Stimulated activated CD8-positive, alpha-beta memory T cell treated with anti-CD3 and anti-CD28 coated beads, Interleukin-15, amount 100 ng/mL, for 48 hours (primary cell): ENCODE data around the gene COL6A2.

Experiments used
- DNase-seq, 2 donors: peaks; one replicate each; pipeline ENCODE4 v3.0.0-alpha.2; 2020; ENCODE audit warnings: low read depth in 2 of 2

COL6A2 gene

DNA sequence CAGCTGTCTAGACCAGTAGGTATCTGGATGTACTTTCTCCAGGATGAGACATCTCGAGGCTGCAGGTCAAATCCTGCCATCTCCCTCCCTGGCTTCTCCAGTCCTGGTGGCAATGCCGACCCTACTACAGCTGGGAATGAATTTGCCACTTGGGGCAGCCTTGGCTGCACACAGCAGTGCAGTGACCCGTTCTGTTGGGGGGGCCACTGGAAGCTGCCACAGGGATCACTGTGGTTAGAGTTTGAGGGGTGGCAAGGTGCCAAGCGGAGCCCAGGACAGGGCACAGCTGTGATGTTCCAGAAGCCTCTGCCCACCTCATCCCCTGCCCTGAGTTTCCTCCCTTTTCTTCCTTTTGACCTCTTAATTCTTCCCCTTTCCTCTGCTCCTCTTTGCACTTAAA, 17.1 kb downstream of the COL6A2 start:
- DNase-seq = no peak

DNA sequence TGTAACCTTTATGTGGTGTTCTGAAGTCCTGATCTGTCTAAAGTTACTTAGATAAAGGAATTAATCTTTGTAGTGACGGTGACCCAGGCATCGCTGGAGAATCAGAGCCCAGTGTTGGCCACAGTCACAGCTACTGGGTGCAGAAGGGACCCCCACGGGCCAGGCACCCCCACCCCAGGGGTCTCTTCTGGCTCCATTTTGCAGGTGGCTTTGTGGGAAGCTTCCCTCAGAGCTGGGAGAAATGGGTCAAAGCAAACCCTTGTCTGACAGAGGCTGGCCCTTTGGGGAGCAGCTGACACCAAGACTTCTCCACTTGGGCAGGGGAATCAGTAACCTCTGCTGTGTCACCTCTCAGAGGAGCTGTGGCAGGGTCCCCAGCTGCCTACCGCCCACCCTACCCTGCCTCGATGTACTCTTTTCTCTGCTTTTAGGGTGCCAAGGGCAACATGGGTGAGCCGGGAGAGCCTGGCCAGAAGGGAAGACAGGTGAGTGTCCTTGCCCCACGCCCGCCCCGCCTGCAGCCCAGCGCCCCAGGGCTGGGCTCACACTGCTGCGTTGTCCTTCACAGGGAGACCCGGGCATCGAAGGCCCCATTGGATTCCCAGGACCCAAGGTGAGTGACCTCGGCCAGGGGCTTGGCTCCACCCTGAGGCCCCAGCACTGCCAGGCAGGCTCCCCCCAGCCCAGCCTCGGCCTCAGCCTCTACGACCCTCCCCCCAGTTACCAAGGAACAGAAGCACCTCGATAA, 17.7 kb downstream of the COL6A2 start:
- no peak for DNase-seq

DNA sequence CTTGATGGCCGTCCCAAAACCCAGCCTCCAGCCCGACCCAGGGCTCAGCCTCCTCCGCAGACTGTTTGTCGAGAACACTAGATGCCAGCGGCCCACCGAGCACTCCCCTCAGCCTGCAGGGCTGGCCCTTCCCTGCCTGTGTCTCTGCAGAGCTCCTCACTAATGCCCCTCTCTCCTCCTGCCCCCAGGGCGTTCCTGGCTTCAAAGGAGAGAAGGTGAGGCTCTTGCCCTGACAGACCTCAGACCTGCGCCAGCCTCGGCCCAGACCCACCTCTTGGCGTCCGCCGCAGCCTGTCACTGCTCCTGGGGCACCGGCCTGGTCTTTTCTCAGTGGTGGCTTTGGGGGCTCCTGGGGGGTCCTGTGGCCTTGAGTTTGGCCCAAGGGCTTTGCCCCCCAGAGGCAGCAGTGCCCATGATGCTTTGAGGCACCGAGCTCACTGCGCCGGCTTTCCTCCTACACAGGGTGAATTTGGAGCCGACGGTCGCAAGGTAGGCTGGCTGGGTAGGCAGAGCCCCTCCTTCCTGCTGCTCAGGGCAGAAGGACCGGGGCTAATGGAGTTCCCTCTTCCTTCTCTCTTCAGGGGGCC, 18.4 kb downstream of the COL6A2 start:
- no peak for DNase-seq

DNA sequence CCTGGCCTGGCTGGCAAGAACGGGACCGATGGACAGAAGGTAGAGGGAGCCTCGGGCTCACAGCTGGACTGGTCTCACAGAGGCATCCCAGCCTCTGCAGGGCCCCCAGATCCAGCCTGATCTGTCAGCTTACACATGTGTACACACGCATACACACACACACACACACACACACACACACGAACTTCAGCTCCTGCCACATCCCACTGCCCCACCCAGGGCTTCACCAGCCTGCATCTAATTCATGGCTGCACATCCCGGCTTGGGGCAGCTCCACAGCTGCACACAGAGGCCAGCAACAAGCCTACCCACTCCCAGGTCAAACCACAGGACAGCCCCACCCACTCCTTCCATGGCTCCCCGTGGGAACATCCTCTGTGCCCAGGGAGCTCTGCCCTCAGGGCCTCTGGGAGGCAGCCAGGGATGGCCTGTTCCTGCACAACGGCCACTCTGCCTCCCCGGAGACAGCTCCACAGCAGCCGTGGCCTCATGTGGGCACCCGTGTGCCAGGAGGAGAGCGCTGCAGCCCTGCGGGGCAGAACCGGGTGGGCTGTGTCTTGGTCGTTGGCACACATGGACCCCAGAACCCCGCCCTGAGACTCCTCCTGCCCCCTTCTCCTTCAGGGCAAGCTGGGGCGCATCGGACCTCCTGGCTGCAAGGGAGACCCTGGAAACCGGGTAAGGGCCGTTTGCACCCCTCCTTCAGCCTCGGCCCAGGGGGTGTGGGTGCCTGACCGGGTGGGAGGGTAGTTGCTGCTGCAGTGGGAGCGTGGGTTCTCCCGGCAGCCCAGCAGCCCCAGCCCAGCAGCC, 19.1 kb downstream of the COL6A2 start:
- DNase-seq = no peak

DNA sequence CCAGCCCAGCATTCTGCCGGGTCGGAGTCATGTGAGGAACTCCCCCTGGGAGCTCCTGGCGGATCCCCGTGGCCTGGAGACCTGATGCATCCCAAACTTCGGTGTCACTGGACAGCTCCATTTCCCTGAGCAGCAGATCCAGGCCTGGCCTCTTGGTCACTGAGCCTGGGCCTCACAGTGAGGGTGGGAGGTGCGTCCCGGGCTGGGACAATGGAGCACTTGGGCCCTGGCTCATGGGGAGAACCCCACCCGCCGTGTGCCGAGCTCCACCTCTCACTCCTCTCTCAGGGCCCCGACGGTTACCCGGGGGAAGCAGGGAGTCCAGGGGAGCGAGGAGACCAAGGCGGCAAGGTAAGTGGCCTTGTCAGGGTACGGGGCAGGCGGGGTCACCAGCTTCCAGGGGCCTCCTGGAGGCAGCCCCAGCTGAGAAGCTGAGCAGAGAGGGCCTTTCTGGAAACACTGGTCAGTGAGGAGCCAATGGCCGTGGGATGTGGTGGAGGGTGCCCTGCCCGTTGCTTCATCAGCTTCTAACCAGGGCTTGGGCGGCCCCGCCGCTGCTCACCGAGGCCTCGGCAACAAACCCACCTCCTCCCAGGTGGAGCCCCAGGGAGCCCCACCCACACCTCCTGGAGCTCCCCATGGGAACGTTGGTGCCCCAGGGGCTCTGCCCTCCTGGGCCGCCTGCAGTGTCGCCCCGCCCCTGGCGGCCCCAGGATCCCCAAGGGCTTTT, 19.8 kb downstream of the COL6A2 start:
- DNase-seq = no peak

DNA sequence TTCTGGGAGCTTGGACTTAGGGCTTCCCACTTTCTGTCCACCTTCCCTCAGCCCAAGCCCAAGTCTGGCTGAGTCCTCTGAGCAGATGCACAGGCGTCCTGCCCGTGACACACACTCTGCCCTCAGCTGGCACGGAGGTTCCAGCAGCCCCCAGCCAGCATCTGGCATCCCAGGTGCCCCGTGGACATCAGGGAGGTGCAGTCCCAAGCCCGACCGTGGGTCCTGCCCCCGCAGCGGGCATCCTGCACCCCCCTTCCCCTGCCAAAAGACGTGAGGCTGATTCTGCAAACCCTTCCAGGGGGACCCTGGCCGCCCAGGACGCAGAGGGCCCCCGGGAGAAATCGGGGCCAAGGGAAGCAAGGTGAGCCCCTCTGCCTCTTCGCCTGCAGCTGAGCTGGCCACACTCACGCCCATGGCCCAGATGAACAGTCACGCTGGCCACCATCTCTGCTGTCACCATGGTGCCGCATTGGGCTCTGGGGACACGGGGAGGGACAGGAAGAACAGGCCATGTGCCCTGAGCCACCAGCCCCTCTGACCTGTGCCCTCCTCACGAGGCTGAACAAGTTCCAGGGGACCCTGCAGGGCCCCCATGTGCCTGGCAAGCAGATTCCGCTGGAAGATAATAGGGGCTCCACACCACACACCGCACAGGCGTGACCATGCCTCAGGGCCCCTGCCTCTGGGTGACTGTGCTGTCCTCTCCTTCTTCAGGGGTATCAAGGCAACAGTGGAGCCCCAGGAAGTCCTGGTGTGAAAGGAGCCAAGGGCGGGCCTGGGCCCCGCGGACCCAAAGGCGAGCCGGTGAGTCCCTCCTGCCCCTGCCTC, 20.6 kb downstream of the COL6A2 start:
- no peak for DNase-seq

DNA sequence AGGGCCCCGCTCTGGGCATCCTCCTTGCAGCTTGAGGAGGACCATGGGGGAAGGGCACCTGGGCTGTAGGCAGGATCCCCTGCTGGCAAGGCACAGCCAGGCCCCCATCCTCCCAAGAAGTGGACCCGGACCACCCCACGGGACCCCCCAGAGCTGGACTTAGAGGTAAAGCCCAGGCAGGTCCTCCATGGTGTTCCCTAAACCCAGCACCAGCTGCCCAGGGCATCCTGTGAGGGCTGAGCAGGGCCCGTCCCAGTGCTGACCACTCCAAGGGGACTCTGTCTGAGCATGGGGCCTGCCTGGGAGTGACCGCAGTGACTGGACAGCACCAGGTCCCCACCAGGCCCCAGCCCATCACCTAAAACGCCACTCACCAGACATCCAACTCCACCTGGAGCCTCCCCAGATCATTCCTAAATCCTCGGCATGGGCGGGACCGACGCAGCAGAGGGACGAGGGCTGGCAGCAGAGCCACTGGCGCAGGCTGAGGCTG, 21.3 kb downstream of the COL6A2 start:
- DNase-seq = no peak

DNA sequence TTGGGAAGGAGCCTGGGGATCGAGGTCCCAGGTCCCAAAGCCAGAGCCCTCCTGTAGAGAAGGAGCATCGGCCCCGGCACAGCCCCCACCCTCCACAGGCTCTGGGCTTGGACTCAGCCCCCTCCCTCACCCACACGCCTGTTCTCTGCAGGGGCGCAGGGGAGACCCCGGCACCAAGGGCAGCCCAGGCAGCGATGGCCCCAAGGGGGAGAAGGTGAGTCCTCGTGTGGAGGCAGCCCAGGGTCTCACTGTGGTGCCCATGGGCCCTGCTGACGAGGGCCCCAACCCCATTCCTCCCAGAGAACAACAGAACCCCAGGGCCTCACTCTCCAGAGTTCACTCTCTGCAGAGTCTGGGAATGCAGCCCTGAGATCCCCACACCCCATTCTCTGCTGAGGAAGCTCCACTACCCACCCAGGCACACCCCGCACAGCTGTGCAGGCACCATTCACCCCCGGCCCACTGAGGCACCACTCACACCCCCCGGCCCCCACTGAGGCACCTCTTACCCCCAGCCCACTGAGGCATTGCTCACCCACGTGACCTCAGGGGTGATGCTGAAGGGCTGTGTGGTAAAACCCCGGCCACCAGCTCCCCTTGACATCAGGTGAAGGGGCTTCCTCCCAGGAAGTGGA, 21.8 kb downstream of the COL6A2 start:
- DNase-seq = no peak

DNA sequence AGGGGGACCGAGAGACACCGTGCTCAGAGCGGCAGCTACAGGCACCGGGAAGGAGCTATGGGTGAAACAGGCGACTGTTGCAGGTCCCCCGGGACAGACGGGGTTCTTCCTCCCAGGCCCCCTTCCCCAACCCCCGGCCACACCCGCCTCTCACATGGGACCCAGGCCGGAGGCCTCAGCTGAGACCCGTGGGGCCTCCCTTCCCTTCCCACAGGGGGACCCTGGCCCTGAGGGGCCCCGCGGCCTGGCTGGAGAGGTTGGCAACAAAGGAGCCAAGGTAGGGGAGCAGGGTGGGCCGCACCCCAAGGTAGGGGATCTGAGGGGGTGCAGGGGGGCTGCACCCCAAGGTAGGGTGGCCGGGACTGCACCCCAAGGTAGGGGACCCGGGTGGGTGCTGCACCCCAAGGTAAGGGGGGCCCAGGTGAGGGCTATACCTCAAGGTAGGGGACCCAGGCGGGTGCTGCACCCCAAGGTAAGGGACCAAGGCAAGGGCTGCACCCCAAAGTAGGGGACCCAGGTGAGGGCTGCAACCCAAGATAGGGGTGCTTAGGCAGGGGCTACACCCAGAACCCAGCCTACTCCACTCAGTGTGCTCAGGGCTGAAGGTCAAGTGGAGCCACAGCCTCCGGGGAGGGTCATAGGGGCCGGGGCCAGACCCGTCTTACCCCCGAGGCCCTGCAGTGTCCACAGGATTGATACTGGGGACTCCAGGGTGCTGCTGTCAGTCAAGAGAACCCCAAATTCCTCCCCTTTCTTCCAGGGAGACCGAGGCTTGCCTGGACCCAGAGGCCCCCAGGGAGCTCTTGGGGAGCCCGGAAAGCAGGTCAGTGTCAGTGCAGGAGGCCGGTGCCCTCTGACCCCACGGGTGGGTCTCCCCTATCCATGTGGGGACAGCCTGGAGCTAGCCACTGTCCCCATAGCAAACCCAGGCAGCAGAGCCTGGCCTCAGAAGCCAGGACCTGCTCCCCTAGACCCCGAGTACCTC, 22.7 kb downstream of the COL6A2 start:
- no peak for DNase-seq

DNA sequence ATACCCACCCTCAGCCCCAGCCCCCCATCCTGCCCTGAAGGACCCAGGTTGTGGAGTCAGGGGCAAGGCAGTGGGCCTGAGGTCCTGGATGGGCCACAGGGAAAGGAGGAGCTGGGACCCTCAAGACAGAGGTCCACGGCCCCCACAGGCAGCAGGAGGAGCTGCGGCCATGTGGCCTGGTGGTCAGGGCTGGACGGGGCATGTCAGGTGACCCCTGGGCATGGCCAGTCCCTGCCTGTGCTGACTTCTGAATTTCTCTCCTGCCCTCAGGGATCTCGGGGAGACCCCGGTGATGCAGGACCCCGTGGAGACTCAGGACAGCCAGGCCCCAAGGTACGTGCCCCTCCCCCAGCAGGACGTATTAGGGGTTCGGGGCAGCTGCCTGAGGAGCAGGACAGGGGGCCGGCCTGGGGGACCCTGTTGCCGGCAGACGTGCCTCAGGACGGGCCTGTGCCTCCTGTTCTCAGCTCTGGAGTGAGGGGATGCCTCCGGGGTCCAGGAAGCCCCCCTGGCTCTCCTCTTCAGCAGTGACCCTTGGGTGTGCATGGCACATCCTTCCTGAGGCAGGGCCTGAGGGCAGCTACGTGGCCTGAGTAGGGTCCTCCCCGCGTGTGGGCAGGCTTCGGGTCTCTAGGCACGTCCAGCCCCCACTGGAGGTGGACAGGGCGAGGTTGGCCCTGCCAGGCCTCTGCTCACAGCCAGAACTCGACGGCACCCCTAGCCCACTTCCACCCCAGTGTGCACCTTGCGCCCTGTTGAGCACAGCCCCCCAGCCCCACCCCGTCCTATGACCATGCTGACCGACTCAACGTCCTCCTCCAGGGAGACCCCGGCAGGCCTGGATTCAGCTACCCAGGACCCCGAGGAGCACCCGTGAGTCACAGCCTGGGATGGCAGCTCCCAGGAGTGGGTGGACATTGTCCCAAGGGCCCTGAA, 23.6 kb downstream of the COL6A2 start:
- DNase-seq = no peak

DNA sequence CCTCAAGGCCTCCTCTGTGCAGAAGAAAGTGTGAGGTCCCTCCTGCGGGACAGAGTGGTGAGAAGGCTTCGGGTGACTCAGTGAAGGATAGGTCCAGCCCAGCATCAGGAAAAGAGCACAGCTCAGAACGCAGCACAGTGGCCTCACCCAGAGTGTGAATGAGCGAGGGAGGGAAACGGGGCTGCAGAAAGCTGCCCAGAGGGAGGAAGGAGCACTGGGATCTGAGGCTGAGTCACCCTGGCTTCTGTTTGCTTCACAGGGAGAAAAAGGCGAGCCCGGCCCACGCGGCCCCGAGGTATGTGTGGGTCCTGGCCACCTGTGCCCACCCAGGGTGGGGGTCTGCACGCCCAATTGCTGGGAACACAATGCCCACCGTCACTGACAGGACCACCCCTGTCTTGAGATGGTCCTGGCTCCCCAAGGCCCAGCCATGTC, 24.3 kb downstream of the COL6A2 start:
- DNase-seq = no peak

DNA sequence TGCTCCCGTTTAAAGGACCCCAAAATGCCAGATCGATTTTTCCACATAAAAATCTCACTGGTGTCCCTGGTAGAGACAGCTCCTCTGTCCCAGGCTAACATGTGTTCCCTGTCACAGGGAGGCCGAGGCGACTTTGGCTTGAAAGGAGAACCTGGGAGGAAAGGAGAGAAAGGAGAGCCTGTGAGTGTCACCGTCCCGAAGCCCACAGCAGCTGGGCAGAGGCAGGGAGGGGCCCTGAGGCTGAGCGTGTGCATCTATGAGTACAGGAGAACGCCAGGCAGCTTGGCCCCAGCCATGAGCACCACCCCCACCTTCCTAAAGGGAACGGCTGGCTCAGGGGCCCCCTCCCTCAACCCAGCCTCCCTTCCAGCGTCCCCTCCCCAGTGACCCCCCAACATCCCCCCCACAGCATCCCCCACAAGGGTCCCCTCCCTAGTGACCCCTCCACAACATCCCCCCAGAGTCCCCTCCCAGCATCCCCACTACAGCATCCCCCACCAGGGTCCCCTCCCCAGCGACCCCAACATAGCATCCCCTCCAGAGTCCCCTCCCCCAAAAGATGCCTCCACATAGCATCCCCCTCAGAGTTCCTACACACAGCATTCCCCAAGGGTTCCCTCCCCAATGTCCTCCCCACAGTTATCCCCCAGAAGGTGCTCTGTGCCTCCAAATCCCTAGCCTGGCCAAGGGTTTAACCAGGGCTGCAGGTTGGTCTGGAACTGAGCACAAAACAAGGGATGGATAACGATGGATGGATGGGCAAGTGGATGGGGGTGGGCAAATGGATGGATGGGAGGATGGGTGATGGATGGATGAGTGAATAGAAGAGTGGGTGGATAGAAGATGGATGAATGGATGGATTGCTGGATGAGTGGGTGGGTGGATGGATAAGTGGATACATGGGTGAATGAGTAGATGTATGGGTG, 25.1 kb downstream of the COL6A2 start:
- no peak for DNase-seq

DNA sequence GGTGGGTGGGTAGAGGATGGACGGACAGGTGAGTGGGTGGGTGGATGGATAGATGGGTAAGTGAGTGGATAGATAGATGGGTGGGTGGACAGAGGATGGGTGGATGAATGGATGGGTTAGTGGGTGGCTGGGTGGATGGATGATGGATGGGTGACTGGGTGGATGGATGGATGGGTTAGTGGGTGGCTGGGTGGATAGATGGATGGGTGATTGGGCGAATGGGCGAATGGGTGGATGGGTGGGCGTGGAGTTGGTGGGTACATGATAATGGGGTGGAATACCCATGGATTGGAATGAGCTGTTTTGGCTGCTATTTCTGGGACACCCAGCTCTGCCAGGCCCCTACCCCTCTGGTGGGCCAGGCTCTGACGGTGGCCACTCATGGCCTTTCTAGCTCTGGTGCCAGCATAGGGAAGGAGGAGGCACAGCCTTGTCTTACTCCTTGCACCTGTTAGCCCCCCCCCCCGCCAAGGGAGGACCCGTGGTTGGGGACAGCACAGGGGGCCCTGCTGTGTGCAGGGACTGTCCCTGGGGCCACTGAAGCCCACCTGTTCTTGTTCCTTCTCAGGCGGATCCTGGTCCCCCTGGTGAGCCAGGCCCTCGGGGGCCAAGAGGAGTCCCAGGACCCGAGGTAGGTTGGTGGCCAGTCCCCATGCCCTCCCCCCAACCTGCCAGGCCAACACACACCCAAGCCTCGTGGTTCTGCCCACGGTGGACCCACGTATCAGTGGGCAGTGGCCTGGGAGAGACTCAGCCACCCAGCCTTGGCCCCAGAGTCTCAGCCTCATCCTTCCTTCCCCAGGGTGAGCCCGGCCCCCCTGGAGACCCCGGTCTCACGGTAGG, 26.4 kb downstream of the COL6A2 start:
- no peak for DNase-seq

DNA sequence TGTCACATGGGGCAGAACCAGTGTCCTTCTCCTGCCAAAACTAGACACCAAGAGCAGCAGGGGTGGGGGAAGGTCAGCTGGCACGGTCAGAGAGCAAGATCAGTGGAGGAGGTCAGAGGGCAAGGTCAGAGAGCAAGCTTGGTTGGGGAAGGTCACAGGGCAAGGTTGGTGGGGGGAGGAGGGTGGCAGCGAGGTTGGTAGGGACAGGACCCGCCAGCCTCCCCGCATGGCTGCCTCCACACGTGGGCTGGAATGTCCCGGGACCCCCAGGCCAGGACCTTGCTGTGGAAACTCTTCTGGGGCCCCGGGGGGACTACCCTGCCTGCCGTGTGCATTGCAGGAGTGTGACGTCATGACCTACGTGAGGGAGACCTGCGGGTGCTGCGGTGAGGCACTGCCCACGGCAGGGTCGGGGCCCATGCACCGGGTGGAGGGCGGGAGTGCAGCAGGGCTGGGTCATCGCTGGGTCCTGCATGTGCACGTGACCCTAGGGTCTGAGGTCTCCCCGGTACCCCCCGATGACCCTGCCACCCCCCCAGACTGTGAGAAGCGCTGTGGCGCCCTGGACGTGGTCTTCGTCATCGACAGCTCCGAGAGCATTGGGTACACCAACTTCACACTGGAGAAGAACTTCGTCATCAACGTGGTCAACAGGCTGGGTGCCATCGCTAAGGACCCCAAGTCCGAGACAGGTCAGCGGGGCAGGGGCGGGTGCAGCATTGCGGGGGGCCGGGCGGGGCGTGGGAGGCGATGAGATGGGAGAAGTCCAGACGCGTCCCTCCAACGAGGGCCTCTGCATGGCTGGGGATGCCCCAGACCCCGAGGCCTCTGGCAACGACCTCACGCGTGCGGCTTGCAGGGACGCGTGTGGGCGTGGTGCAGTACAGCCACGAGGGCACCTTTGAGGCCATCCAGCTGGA, 27.3 kb downstream of the COL6A2 start:
- DNase-seq = no peak

DNA sequence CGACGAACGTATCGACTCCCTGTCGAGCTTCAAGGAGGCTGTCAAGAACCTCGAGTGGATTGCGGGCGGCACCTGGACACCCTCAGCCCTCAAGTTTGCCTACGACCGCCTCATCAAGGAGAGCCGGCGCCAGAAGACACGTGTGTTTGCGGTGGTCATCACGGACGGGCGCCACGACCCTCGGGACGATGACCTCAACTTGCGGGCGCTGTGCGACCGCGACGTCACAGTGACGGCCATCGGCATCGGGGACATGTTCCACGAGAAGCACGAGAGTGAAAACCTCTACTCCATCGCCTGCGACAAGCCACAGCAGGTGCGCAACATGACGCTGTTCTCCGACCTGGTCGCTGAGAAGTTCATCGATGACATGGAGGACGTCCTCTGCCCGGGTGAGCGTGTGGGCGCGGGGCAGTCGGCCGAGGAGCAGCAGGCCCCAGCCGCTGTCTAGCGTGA, 28.0 kb downstream of the COL6A2 start:
- DNase-seq = no peak
